Esophagus squamous epithelium (tissue), 5 donors: ENCODE measurements around the gene ERG. TPM values are rescaled to one million over a fixed set of nuclear protein-coding genes. Genes with fewer than 3 reads are reported as not detected.

ENCODE experiments used
- DNase-seq: peaks from one replicate; lab custom pipeline; 2025; lab: John Stamatoyannopoulos, UW
- H3K27ac ChIP-seq, 4 donors: fragments of 200-600 bp; sonication (generic); one replicate each; pipeline ENCODE4 v1.5.1; 2016 to 2019; ENCODE audit warnings: mild to moderate bottlenecking in 1 of 4
- H3K27me3 ChIP-seq, 4 donors: fragments of 200-600 bp; sonication (generic); 1 replicate in 3 of 4; 2 replicates in 1 of 4; pipeline versions ENCODE4 v1.5.1 to v1.6.0; 2017 to 2021; ENCODE audit warnings: antibody characterized with exemption in 1 of 4
- H3K36me3 ChIP-seq, 3 donors: fragments of 200-600 bp; sonication (generic); one replicate each; pipeline ENCODE4 v1.5.1; 2016 to 2019
- H3K4me1 ChIP-seq, 3 donors: fragments of 200-600 bp; sonication (generic); one replicate each; pipeline ENCODE4 v1.5.1; 2017 to 2019
- H3K4me3 ChIP-seq, 4 donors: fragments of 200-600 bp; sonication (generic); 1 replicate in 3 of 4; 2 replicates in 1 of 4; pipeline ENCODE4 v1.5.1; 2016 to 2019; ENCODE audit warnings: mild to moderate bottlenecking in 2 of 4, moderate library complexity in 1 of 4
- H3K9me3 ChIP-seq, 3 donors: fragments of 200-600 bp; sonication (generic); one replicate each; pipeline ENCODE4 v1.5.1; 2016 to 2019
- POLR2A ChIP-seq, 4 donors: fragments of 450-650 bp; IDR thresholded peaks; one replicate each; pipeline ENCODE4 v1.6.1; 2017; ENCODE audit warnings: antibody characterized with exemption in 4 of 4, mild to moderate bottlenecking in 4 of 4, moderate library complexity in 3 of 4
- WGBS, 2 donors: methylation state at CpG; one replicate each; pipeline ENCODE4 v1.1.5; 2018; 5-methylcytosine and 5-hydroxymethylcytosine counted together
- intact Hi-C: fragments of 100-400 bp; cut with DNase I; formaldehyde crosslinking; loops from one replicate; pipeline ENCODE4 v1.15.0; 2022
- total RNA-seq, 4 donors: library from RNA; depleted of rRNA; stranded (reverse); fragments of >200 nt; gene quantifications; one replicate each; pipeline ENCODE4 v1.1.0, GENCODE V29; 2016
- TF ChIP-seq, protein P1 (sequence below), 6 experiments: fragments of 450-650 bp in 4 of 6; fragments of 200-600 bp in 2 of 6; sonication (generic) in 2 of 6; IDR thresholded peaks; one replicate each; pipeline ENCODE4 v1.5.1; 2016 to 2019; ENCODE audit warnings: antibody characterized with exemption in 6 of 6, mild to moderate bottlenecking in 4 of 6, moderate library complexity in 4 of 6
- donor health status: DM: yes; HTN: yes; CAD: no.

ERG gene
- total RNA-seq, 4 donors from 2014 or later: 2.5 to 10.9 (median 8.4) TPM

DNA sequence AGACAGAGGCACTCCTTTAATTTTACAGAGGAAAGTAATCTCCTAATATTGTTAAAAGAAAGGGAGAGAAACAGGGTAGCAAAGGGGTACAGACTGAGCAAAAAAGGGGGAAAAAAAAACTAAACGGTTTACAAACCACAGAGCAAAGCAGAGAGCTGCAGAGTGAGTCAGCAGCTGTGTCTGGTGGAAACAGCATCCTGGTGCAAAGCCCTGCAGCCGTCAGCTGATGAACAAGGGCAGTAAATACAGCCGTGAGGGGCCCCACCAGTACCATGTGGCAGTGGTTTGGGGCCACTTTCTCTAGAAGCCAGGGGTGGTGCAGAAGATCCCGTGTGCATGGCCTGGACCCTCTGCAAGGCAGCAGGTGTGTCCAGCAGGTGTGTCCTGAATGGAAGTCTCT is 111.3 kb downstream of the ERG start:
- TF ChIP-seq, protein P1, sequence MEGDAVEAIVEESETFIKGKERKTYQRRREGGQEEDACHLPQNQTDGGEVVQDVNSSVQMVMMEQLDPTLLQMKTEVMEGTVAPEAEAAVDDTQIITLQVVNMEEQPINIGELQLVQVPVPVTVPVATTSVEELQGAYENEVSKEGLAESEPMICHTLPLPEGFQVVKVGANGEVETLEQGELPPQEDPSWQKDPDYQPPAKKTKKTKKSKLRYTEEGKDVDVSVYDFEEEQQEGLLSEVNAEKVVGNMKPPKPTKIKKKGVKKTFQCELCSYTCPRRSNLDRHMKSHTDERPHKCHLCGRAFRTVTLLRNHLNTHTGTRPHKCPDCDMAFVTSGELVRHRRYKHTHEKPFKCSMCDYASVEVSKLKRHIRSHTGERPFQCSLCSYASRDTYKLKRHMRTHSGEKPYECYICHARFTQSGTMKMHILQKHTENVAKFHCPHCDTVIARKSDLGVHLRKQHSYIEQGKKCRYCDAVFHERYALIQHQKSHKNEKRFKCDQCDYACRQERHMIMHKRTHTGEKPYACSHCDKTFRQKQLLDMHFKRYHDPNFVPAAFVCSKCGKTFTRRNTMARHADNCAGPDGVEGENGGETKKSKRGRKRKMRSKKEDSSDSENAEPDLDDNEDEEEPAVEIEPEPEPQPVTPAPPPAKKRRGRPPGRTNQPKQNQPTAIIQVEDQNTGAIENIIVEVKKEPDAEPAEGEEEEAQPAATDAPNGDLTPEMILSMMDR (IDR thresholded peaks at IDR 0.05): no peak
- no peak for TF ChIP-seq POLR2A (IDR thresholded peaks at IDR 0.05)
- intact Hi-C loops: no loop called here
- Histone ChIP-seq H3K9me3 (no peaks in the 10 kb centered on the region), H3K36me3 (peaks cover 0 to 14% (median 0%) of the 10 kb centered on the region in 3 donors), H3K27ac (no peak overlapping the region), H3K4me1 (peaks cover 0 to 3% (median 0%) of the 10 kb centered on the region in 3 donors), H3K4me3 (no peak overlapping the region), H3K27me3 (no peaks in the 10 kb centered on the region)
- 40 to 52% methylated on average over 3 of the region's 4 CpGs for WGBS, 2 donors
- no peak for DNase-seq

DNA sequence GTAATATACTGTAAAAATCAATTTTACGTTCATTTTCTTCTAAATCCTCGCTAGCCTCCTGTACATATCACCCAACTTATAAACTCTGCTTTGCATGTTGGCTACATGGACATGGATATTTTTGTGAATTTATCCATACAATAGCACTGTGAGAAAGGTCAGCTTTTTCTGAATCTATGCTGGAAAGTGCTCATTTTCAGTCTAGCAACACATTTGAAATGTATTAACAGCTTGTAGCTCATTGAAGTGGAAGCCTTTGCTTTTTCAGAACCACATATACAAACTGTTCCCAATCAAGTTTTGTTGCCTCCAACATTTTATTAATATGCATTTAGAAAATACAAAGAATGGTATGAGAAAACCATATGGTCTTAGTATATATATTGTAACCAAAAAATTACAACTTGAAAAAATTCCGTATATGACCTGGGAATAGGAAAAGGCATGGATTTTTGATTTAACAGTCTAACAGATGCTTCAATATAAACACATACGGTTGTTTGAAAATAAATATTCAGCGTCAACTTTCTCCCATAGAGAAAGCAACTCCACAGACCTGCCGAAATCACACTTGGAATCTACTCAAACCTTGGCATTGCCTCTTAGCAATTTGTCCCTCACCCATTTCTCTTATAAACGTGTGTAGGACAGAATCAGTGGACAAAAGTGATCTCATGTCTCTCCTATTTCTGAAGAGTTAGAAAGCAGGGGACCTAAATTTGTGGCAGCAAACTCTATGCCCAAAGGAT is 112.7 kb downstream of the ERG start:
- TF ChIP-seq, protein P1 (IDR thresholded peaks at IDR 0.05): no peak
- no peak for TF ChIP-seq POLR2A (IDR thresholded peaks at IDR 0.05)
- Histone ChIP-seq H3K36me3 (peaks cover 0 to 14% (median 0%) of the 10 kb centered on the region in 3 donors), H3K27me3 (no peaks in the 10 kb centered on the region), H3K27ac (no peak overlapping the region), H3K4me3 (no peak overlapping the region), H3K4me1 (peaks cover 0 to 3% (median 0%) of the 10 kb centered on the region in 3 donors), H3K9me3 (no peaks in the 10 kb centered on the region)
- no peak for DNase-seq
- intact Hi-C loops: no loop called here
- WGBS, 2 donors: 85 to 88% methylated on average over 7 of the region's 7 CpGs

DNA sequence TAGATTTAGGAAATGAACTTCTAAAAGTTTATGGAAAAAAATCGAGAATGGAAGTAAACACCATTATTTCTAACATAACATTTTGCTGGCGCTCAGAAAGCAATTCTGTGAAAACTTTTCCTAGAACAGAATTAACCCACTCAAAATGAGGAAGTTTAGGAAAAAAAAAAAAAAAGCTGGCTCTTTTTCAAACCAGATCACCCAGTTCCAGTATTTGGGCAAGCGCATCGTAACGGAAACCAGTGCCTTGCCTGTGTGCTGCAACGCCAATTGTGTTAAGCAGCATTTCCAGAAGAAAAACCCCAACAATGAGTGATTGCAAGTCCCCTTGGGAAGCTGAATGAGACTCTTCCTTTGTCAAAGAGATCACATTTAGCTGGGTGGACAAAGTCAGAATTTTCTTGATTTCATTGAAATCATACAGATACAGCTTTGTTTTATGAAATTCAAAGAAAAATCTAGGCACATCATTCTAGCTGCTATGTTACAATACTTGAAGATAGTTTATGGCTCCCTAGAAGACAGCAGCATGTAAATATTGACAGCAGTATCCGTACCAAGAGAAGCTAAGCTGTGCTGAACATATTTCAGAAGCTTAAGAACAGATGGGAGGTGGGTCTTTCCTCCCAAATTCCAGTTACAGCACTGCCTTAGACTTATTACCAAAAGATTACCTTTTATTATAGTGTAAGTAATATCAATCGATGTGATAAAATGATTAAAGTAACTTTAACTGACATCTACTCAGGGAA is 113.4 kb downstream of the ERG start:
- Histone ChIP-seq H3K36me3 (peaks cover 0 to 14% (median 0%) of the 10 kb centered on the region in 3 donors), H3K4me1 (peaks cover 0 to 3% (median 0%) of the 10 kb centered on the region in 3 donors), H3K27me3 (no peaks in the 10 kb centered on the region), H3K4me3 (no peak overlapping the region), H3K27ac (peak overlapping the region in 1 of 4 donors; percentile 5), H3K9me3 (no peaks in the 10 kb centered on the region)
- TF ChIP-seq, protein P1 (IDR thresholded peaks at IDR 0.05): no peak
- no peak for TF ChIP-seq POLR2A (IDR thresholded peaks at IDR 0.05)
- intact Hi-C loops: no loop called here
- 40 to 55% methylated on average over 8 of the region's 8 CpGs for WGBS, 2 donors
- no peak for DNase-seq

DNA sequence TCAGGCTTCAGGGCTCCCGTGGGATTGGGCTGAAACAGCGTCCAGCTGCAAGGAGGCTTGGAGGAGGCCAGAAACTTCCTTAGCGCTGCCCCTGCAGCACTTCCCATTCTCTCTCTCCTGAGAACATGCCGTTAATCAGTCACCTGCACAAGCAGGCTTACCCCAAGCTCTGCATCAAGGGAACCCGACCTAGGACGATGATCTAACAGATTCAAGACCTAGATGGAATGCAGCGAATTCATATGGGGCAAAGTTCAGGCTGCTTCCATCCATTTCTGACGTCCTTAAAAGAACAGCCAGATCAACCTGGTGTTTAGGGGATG is 114.1 kb downstream of the ERG start:
- WGBS, 2 donors: 51 to 70% methylated on average over 5 to 6 of the region's 8 CpGs
- H3K27ac ChIP-seq: peak overlapping the region in 1 of 4 donors; percentile 35
- peaks cover 0 to 3% (median 0%) of the 10 kb centered on the region in 3 donors for H3K4me1 ChIP-seq

More for the DNA sequence above, 114.1 kb downstream of the ERG start:
- intact Hi-C loops: no loop called here
- H3K9me3 ChIP-seq: no peaks in the 10 kb centered on the region
- TF ChIP-seq, protein P1 (IDR thresholded peaks at IDR 0.05): no peak
- TF ChIP-seq POLR2A (IDR thresholded peaks at IDR 0.05): no peak
- H3K27me3 ChIP-seq: no peaks in the 10 kb centered on the region
- H3K4me3 ChIP-seq: no peak overlapping the region
- peaks cover 0 to 14% (median 0%) of the 10 kb centered on the region in 3 donors for H3K36me3 ChIP-seq
- DNase-seq: no peak
